Stimulated activated CD4-positive, alpha-beta T cell treated with anti-CD3 and anti-CD28 coated beads, Interleukin-1b, Interleukin-23, amount 100 ng/mL, for 4 hours (primary cell): ENCODE results near the gene L3MBTL4.

Experiments used
- DNase-seq, 2 donors: peaks; one replicate each; pipeline ENCODE4 v3.0.0-alpha.2; 2020; ENCODE audit warnings: low read depth in 2 of 2

L3MBTL4 gene

GRCh38 chr18:5964108-5964507 is 450.6 kb downstream of the L3MBTL4 start:
- no peak for DNase-seq

- no peak for DNase-seq
These were observed 451.4 kb downstream of the L3MBTL4 start for GRCh38 chr18:5963267-5963666.

- no peak for DNase-seq
These were observed 452.3 kb downstream of the L3MBTL4 start for GRCh38 chr18:5962362-5962761.

GRCh38 chr18:5961828-5962150 is 452.9 kb downstream of the L3MBTL4 start:
- DNase-seq, result no peak

- DNase-seq, result no peak
These were observed 453.4 kb downstream of the L3MBTL4 start for GRCh38 chr18:5961097-5961827.

GRCh38 chr18:5958822-5959221 is 455.9 kb downstream of the L3MBTL4 start:
- DNase-seq, result no peak

GRCh38 chr18:5955861-5956260 is 458.9 kb downstream of the L3MBTL4 start:
- DNase-seq, result no peak

- DNase-seq, result no peak
These were observed 463.1 kb downstream of the L3MBTL4 start for GRCh38 chr18:5951515-5952091.

- no peak for DNase-seq
These were observed 465.9 kb downstream of the L3MBTL4 start for GRCh38 chr18:5948781-5949180.

- DNase-seq, result no peak
These were observed 466.5 kb downstream of the L3MBTL4 start for GRCh38 chr18:5948237-5948636.

GRCh38 chr18:5944448-5944847 is 470.3 kb downstream of the L3MBTL4 start:
- no peak for DNase-seq

GRCh38 chr18:5943514-5943913 is 471.2 kb downstream of the L3MBTL4 start:
- DNase-seq, result no peak

GRCh38 chr18:5942591-5942990 is 472.1 kb downstream of the L3MBTL4 start:
- no peak for DNase-seq

- no peak for DNase-seq
These were observed 472.8 kb downstream of the L3MBTL4 start for GRCh38 chr18:5941890-5942289.

GRCh38 chr18:5939801-5940667 is 474.7 kb downstream of the L3MBTL4 start:
- no peak for DNase-seq

- DNase-seq, result no peak
These were observed 476.9 kb downstream of the L3MBTL4 start for GRCh38 chr18:5937795-5938194.

GRCh38 chr18:5937121-5937520 is 477.6 kb downstream of the L3MBTL4 start:
- DNase-seq, result no peak

- DNase-seq, result no peak
These were observed 483.9 kb downstream of the L3MBTL4 start for GRCh38 chr18:5930789-5931188.

- no peak for DNase-seq
These were observed 496.4 kb downstream of the L3MBTL4 start for GRCh38 chr18:5918205-5918858.

- DNase-seq, result no peak
These were observed 499.8 kb downstream of the L3MBTL4 start for GRCh38 chr18:5914951-5915350.

- DNase-seq, result no peak
These were observed 500.7 kb downstream of the L3MBTL4 start for GRCh38 chr18:5914016-5914415.

GRCh38 chr18:5912566-5912965 is 502.1 kb downstream of the L3MBTL4 start:
- DNase-seq, result no peak
